ENCODE results near the gene CDO1. TPM values are rescaled to one million over a fixed set of nuclear protein-coding genes. Genes with fewer than 3 reads are reported as not detected.
A peak's percentile ranks its signal among the peaks of the same experiment; 100 is the strongest.
"Not testable (repeated sequence)": the region's sequence is repeated elsewhere in the genome, so short reads cannot be mapped to it uniquely, and the experiment has no call there.

The CDO1 gene
- total RNA-seq, 2 donors from 2014 or later, result not detected

GRCh38 chr5:115815693-115816225 is 700 bp downstream of the CDO1 start:
- DNase-seq (no peak), ATAC-seq (peak; percentile 32)
- no peaks in the 10 kb centered on the region for H3K9me3 ChIP-seq (ENCODE audit: control insufficient read depth, low read length, poor library complexity, severe bottlenecking)
- H3K27ac Mint-ChIP-seq, result no peak overlapping the region
- H3K27me3 Mint-ChIP-seq, result peaks cover 85% of the 10 kb centered on the region
- peaks cover 3% of the 10 kb centered on the region for H3K36me3 Mint-ChIP-seq (ENCODE audit: low read depth)
- H3K4me3 Mint-ChIP-seq, result peak overlapping the region; percentile 83
- peaks cover 15% of the 10 kb centered on the region for H3K4me1 Mint-ChIP-seq

- no peak for DNase-seq
- H3K4me1 Mint-ChIP-seq, result peaks cover 15% of the 10 kb centered on the region
- no peak overlapping the region for H3K27ac Mint-ChIP-seq
- no peak for ATAC-seq
- H3K4me3 Mint-ChIP-seq, result peak overlapping the region; percentile 53
- H3K9me3 ChIP-seq (ENCODE audit: control insufficient read depth, low read length, poor library complexity, severe bottlenecking), result no peaks in the 10 kb centered on the region
- H3K27me3 Mint-ChIP-seq, result peaks cover 81% of the 10 kb centered on the region
- peaks cover 3% of the 10 kb centered on the region for H3K36me3 Mint-ChIP-seq (ENCODE audit: low read depth)
Observed at GRCh38 chr5:115815006-115815692, 1.3 kb downstream of the CDO1 start.

GRCh38 chr5:115813719-115814118 is 2.7 kb downstream of the CDO1 start:
- no peak for ATAC-seq
- no peak for DNase-seq
- Mint-ChIP-seq H3K27me3 (peaks cover 73% of the 10 kb centered on the region), H3K27ac (no peak overlapping the region), H3K36me3 (ENCODE audit: low read depth) (peaks cover 3% of the 10 kb centered on the region), H3K4me3 (no peak overlapping the region), H3K4me1 (peaks cover 15% of the 10 kb centered on the region)
- no peaks in the 10 kb centered on the region for H3K9me3 ChIP-seq (ENCODE audit: control insufficient read depth, low read length, poor library complexity, severe bottlenecking)

GRCh38 chr5:115812372-115812771 is 4.1 kb downstream of the CDO1 start:
- no peaks in the 10 kb centered on the region for H3K9me3 ChIP-seq (ENCODE audit: control insufficient read depth, low read length, poor library complexity, severe bottlenecking)
- Mint-ChIP-seq H3K27ac (no peak overlapping the region), H3K4me3 (no peak overlapping the region), H3K4me1 (peaks cover 15% of the 10 kb centered on the region), H3K27me3 (peaks cover 62% of the 10 kb centered on the region), H3K36me3 (ENCODE audit: low read depth) (peaks cover 3% of the 10 kb centered on the region)
- no peak for ATAC-seq
- no peak for DNase-seq

- ATAC-seq, result no peak
- Mint-ChIP-seq H3K36me3 (ENCODE audit: low read depth) (peaks cover 3% of the 10 kb centered on the region), H3K4me3 (no peak overlapping the region), H3K27ac (no peak overlapping the region), H3K27me3 (peaks cover 52% of the 10 kb centered on the region), H3K4me1 (peaks cover 10% of the 10 kb centered on the region)
- no peak for DNase-seq
- no peaks in the 10 kb centered on the region for H3K9me3 ChIP-seq (ENCODE audit: control insufficient read depth, low read length, poor library complexity, severe bottlenecking)
Observed at GRCh38 chr5:115811406-115811805, 5.1 kb downstream of the CDO1 start.

- H3K4me3 Mint-ChIP-seq, result no peak overlapping the region
- no peak for DNase-seq
- H3K27ac Mint-ChIP-seq, result no peak overlapping the region
- peaks cover 48% of the 10 kb centered on the region for H3K27me3 Mint-ChIP-seq
- peaks cover 3% of the 10 kb centered on the region for H3K36me3 Mint-ChIP-seq (ENCODE audit: low read depth)
- H3K4me1 Mint-ChIP-seq, result peaks cover 6% of the 10 kb centered on the region
- H3K9me3 ChIP-seq (ENCODE audit: control insufficient read depth, low read length, poor library complexity, severe bottlenecking), result no peaks in the 10 kb centered on the region
- ATAC-seq, result no peak
Observed at GRCh38 chr5:115810761-115811160, 5.7 kb downstream of the CDO1 start.

- no peaks in the 10 kb centered on the region for H3K9me3 ChIP-seq (ENCODE audit: control insufficient read depth, low read length, poor library complexity, severe bottlenecking)
- DNase-seq (no peak), ATAC-seq (no peak)
- Mint-ChIP-seq H3K27me3 (peaks cover 40% of the 10 kb centered on the region), H3K4me1 (peaks cover under 1% of the 10 kb centered on the region), H3K4me3 (no peak overlapping the region), H3K36me3 (ENCODE audit: low read depth) (no peaks in the 10 kb centered on the region), H3K27ac (no peak overlapping the region)
Observed at GRCh38 chr5:115809946-115810345, 6.5 kb downstream of the CDO1 start.

- H3K27me3 Mint-ChIP-seq, result peaks cover 24% of the 10 kb centered on the region
- not testable (repeated sequence) for H3K9me3 ChIP-seq (ENCODE audit: control insufficient read depth, low read length, poor library complexity, severe bottlenecking); H3K4me3 Mint-ChIP-seq; ATAC-seq; DNase-seq; H3K36me3 Mint-ChIP-seq (ENCODE audit: low read depth); H3K27ac Mint-ChIP-seq; H3K4me1 Mint-ChIP-seq
Observed at GRCh38 chr5:115808066-115808465, 8.4 kb downstream of the CDO1 start.

- Mint-ChIP-seq H3K4me3 (no peak overlapping the region), H3K27ac (no peak overlapping the region), H3K36me3 (ENCODE audit: low read depth) (no peaks in the 10 kb centered on the region), H3K27me3 (peaks cover 25% of the 10 kb centered on the region), H3K4me1 (no peaks in the 10 kb centered on the region)
- H3K9me3 ChIP-seq (ENCODE audit: control insufficient read depth, low read length, poor library complexity, severe bottlenecking), result no peaks in the 10 kb centered on the region
- DNase-seq (no peak), ATAC-seq (no peak)
Observed at GRCh38 chr5:115807654-115808052, 8.8 kb downstream of the CDO1 start.

GRCh38 chr5:115806986-115807653 is 9.3 kb downstream of the CDO1 start:
- no peaks in the 10 kb centered on the region for H3K4me1 Mint-ChIP-seq
- DNase-seq (no peak), ATAC-seq (no peak)

GRCh38 chr5:115801984-115802383 is 14.5 kb downstream of the CDO1 start:
- no peak for ATAC-seq
- Mint-ChIP-seq H3K27me3 (peaks cover 36% of the 10 kb centered on the region), H3K36me3 (ENCODE audit: low read depth) (no peaks in the 10 kb centered on the region), H3K4me1 (no peaks in the 10 kb centered on the region), H3K4me3 (no peak overlapping the region), H3K27ac (no peak overlapping the region)
- H3K9me3 ChIP-seq (ENCODE audit: control insufficient read depth, low read length, poor library complexity, severe bottlenecking), result no peaks in the 10 kb centered on the region
- DNase-seq, result no peak

More at GRCh38 chr5:115806986-115807653, 9.3 kb downstream of the CDO1 start:
- peaks cover 24% of the 10 kb centered on the region for H3K27me3 Mint-ChIP-seq
- no peak overlapping the region for H3K4me3 Mint-ChIP-seq
- no peaks in the 10 kb centered on the region for H3K9me3 ChIP-seq (ENCODE audit: control insufficient read depth, low read length, poor library complexity, severe bottlenecking)
- H3K36me3 Mint-ChIP-seq (ENCODE audit: low read depth), result no peaks in the 10 kb centered on the region
- no peak overlapping the region for H3K27ac Mint-ChIP-seq

- Mint-ChIP-seq H3K27me3 (peaks cover 41% of the 10 kb centered on the region), H3K36me3 (ENCODE audit: low read depth) (no peaks in the 10 kb centered on the region), H3K4me3 (no peak overlapping the region), H3K27ac (no peak overlapping the region), H3K4me1 (no peaks in the 10 kb centered on the region)
- ATAC-seq, result no peak
- no peaks in the 10 kb centered on the region for H3K9me3 ChIP-seq (ENCODE audit: control insufficient read depth, low read length, poor library complexity, severe bottlenecking)
- DNase-seq, result no peak
Observed at GRCh38 chr5:115801152-115801551, 15.3 kb downstream of the CDO1 start.

- ATAC-seq (no peak), DNase-seq (no peak)
- Mint-ChIP-seq H3K36me3 (ENCODE audit: low read depth) (no peaks in the 10 kb centered on the region), H3K27me3 (peaks cover 41% of the 10 kb centered on the region), H3K27ac (no peak overlapping the region), H3K4me3 (no peak overlapping the region), H3K4me1 (no peaks in the 10 kb centered on the region)
- H3K9me3 ChIP-seq (ENCODE audit: control insufficient read depth, low read length, poor library complexity, severe bottlenecking), result no peaks in the 10 kb centered on the region
Observed at GRCh38 chr5:115800108-115800507, 16.4 kb downstream of the CDO1 start.
